Activated CD4-positive, alpha-beta T cell treated with anti-CD3 and anti-CD28 coated beads, Interleukin-2, amount 50 U/mL, for 16 hours (primary cell): ENCODE data around the gene PML.
"Not testable (repeated sequence)": the region's sequence is repeated elsewhere in the genome, so short reads cannot be mapped to it uniquely, and the experiment has no call there.

ENCODE experiments used
- DNase-seq: peaks from one replicate; pipeline ENCODE4 v3.0.0-alpha.2; 2020

Gene PML

GRCh38 chr15:73959801-73960200 lies 34.7 kb upstream of the PML start:
- no peak for DNase-seq

- DNase-seq, result not testable (repeated sequence)
Measured at GRCh38 chr15:73960472-73961070, 33.9 kb upstream of the PML start.

DNA sequence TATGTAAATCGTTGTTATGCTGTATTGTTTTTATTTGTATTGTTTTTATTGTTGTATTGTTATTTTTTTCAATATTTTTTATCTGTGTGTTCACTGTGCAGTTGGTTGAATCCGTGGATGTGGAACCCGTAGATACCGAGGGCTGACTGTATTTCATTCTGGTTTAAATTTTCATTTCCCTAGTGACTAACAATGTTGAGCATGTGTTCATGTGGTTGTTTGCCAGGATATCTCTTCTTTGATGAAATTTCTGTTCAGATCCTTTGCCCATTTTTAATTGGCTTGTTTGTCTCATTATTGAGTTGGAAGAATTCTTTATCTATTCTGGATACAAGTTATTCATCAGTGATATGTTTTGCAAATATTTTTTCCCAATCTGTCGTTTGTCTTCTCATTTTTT lies 32.1 kb upstream of the PML start:
- DNase-seq, result no peak

DNA sequence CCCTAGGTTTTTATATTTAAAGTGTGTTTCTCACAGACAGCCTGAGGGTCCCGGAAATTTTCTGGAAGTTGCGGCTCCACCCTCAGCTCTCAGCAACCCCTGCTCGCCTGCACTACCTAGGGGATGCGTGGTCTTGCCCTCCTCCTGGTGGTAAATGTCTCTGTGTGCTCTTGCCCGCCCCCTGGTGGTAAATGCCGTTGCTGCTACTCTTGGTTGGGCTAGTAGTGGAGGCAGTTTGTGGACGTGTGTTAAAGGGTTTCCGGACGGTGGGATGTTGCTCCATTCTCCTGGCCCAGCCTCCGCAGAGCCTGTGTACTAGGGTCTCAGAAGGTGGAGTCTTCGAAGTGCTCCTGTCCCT lies 29.8 kb upstream of the PML start:
- peak; percentile 89 for DNase-seq

- DNase-seq, result no peak
Measured at GRCh38 chr15:73965094-73965757, 29.3 kb upstream of the PML start.

DNA sequence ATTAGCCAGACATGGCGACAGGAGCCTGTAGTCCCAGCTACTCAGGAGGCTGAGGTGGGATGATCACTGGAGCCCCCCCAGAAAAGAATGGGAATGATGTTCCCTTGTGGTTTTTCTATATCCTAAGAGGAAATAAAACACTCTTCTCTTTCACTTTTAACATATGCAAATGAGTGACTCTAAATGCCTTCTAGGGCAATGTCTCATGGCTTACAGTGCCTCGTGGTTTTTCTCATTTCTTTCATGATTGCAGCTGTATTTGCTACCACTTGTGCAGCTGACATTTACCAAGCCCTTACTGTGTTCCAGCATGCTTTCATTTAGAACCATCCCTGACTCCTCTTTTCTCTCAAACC lies 28.8 kb upstream of the PML start:
- peak; percentile 36 for DNase-seq

DNA sequence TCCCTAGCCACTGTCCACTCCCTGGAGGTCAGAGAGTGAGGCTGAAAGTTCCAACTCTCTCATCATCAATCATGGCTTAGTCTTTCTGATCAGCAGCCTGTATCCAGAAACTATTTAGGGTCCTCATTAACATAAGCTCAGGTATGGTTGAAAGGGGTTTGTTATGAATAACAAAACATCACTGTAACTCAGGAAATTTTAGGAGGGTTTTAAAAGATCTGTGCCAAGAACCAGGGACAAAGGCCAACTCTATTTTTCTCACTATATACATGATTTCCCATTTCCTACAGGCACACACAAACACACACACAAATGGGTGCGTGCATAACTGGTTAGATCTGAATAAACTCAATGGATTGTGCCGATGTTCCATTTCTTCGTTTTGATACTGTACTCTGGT lies 26.1 kb upstream of the PML start:
- DNase-seq, result no peak

DNA sequence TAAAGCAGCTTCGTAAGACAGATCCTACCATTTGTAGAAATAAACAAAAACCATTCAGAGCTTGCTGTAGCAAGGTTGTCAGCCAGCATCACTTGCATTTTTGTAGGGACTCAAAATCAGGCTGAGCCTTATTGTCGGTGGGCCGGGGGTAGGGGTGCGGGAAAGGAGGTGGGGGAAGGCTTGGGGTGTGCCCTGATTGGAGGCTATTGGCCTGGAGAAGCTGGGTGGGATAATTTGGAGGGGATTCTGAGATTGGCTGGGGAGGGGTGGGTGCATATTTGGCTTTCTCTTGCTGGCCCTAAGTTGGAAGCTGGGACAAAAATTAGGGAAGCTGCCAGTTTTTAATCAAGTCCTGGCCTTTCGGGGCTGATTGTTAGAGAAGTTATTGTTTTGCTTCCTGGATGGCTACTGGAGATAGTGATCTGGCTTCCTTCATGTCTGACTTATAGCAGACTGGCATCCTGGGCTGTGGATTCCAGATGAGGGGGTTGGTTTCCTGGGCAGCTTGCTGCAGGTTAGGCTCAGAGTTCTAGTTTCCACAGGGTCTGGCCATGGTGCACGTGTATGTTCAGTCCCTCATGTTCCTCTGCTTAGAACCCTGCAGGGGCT lies 25.3 kb upstream of the PML start:
- no peak for DNase-seq

DNA sequence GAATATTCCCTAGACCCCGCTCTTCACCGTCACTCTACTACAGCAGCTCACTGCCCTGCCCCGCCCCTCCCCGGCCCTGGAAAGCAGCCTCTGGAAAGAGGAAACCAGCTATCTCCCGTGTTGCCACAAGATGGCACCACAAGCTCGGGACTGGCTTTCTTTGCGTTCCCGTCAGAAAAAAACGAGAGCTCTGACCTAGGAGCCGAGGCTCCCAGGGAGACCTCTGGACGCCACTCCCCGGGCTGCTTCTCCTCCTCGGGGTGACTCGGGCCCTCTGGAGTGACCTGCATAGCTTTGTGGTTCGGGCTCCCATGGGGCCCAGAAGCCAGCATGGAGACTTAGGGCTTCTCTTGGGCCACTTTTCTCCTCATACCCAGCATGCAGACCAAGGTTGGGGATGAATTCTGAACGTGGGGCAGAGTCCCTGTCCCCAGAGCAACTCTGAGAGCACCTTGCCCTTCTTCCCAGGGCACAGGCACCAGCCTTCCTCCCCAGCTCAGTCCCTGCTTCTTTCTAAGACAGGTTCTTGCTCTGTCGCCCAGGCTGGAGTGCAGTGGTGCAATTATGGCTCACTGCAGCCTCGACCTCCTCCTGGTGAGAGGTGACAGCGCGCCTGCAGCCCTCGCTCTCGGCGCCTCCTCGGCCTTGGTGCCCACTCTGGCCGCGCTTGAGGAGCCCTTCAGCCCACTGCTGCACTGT lies 21.4 kb upstream of the PML start:
- DNase-seq, result peak; percentile 85

DNA sequence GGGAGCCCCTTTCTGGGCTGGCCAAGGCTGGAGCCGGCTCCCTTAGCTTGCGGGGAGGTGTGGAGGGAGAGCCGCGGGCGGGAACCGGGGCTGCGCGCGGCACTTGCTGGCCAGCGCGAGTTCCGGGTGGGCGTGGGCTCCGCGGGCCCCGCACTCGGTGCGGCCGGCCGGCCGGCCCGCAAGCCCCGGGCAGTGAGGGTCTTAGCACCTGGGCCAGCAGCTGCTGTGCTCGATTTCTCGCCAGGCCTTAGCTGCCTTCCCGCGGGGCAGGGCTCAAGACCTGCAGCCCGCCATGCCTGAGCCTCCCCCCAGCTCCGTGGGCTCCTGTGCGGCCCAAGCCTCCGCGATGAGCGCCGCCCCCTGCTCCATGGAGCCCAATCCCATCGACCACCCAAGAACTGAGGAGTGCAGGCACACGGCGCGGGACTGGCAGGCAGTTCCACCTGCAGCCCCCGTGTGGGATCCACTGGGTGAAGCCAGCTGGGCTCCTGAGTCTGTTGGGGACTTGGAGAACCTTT lies 20.8 kb upstream of the PML start:
- not testable (repeated sequence) for DNase-seq

- DNase-seq, result peak; percentile 41
Measured at GRCh38 chr15:73975440-73976125, 18.9 kb upstream of the PML start.

- DNase-seq, result no peak
Measured at GRCh38 chr15:73978896-73979295, 15.6 kb upstream of the PML start.

DNA sequence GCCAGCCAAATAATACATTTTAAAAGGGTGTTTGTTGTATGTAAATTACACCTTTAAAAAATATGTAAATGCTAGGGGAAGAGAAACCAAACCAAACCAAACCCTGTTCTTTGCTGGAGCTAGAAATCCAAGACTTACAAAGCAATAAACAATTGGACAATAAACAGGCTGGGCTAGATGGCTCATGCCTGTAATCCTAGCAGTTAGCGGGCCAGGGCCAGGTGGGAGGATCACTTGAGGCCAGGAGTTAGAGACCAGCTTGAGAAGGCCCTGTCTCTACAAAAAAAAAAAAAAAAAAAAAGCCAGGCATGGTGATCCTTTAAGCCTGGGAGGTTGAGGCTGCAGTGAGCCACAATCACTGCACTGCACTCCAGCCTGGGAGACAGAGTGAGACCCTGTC lies 14.9 kb upstream of the PML start:
- no peak for DNase-seq

GRCh38 chr15:73981761-73982221 lies 12.7 kb upstream of the PML start:
- DNase-seq, result no peak

GRCh38 chr15:73982222-73982962 lies 12.1 kb upstream of the PML start:
- DNase-seq, result no peak

DNA sequence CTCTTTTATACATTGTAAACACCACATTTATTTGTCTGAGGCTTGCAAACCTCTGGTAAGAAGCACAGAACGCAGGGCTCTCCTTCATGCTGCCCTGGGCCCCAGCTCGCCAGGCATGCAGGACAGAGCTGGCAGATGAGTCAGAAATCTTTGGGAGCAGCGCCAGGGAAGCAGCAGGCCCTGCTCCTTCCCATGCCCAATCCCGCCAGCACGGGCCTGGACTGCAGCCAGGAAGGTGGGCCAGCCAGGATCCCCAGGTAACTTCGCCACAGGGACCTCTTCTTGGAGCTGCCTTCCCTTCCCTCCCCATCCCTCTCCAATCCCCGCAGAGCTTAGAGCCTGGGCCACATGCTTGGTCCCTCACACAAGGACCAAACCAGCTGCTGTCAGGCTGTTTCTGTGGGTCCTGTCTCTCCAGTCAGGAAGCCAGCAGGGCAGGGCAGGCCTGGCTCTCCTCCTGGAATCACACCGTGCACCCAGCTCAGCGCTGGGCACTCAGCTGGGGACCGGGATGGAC lies 11.2 kb upstream of the PML start:
- DNase-seq, result no peak

GRCh38 chr15:73983773-73984172 lies 10.7 kb upstream of the PML start:
- DNase-seq, result no peak

GRCh38 chr15:73984208-73984979 lies 10.1 kb upstream of the PML start:
- no peak for DNase-seq

- no peak for DNase-seq
Measured at GRCh38 chr15:73985101-73985873, 9.2 kb upstream of the PML start.

GRCh38 chr15:73986055-73986775 lies 8.3 kb upstream of the PML start:
- DNase-seq, result no peak
